Sigmoid colon (tissue), 7 donors: ENCODE measurements around the gene UNC5A. TPM values are rescaled to one million over a fixed set of nuclear protein-coding genes. Genes with fewer than 3 reads are reported as not detected.

Experiments
- DNase-seq: peaks from one replicate; pipeline ENCODE4 v3.0.0-alpha.2; 2019
- H3K27ac ChIP-seq, 4 donors: fragments of 200-600 bp; sonication (generic); one replicate each; pipeline ENCODE4 v1.5.1; 2016 to 2019; ENCODE audit warnings: mild to moderate bottlenecking in 1 of 4
- H3K27me3 ChIP-seq, 3 donors: fragments of 200-600 bp; sonication (generic); one replicate each; pipeline ENCODE4 v1.5.1; 2019; ENCODE audit warnings: mild to moderate bottlenecking in 1 of 3
- H3K36me3 ChIP-seq, 4 donors: fragments of 200-600 bp; sonication (generic); one replicate each; pipeline ENCODE4 v1.5.1; 2016 to 2019
- H3K4me1 ChIP-seq, 4 donors: fragments of 200-600 bp; sonication (generic); one replicate each; pipeline ENCODE4 v1.5.1; 2017 to 2019
- H3K4me3 ChIP-seq, 4 donors: fragments of 200-600 bp; sonication (generic); one replicate each; pipeline ENCODE4 v1.5.1; 2017 to 2019; ENCODE audit warnings: mild to moderate bottlenecking in 2 of 4, moderate library complexity in 1 of 4
- H3K9me3 ChIP-seq, 4 donors: fragments of 200-600 bp in 3 of 4; sonication (generic) in 3 of 4; one replicate each; pipeline versions ENCODE4 v1.5.1 to v1.6.1; 2013 to 2019
- EP300 ChIP-seq, 4 donors: sonication (generic); formaldehyde crosslinking; IDR thresholded peaks; one replicate each; pipeline ENCODE4 v1.6.1; 2017; ENCODE audit warnings: antibody characterized with exemption in 4 of 4
- POLR2A ChIP-seq, 2 donors: fragments of 450-650 bp; IDR thresholded peaks; one replicate each; pipeline ENCODE4 v1.6.1; 2016; ENCODE audit warnings: antibody characterized with exemption in 2 of 2, mild to moderate bottlenecking in 2 of 2, moderate library complexity in 2 of 2
- POLR2AphosphoS5 ChIP-seq, 4 donors: sonication (generic); formaldehyde crosslinking; IDR thresholded peaks; one replicate each; pipeline ENCODE4 v1.6.1; 2017; ENCODE audit warnings: antibody characterized with exemption in 4 of 4
- WGBS, 2 donors: extraction: QIAGEN DNeasy Blood & Tissue Kit; methylation state at CpG; one replicate each; pipeline ENCODE4 v1.1.7; 2013; 5-methylcytosine and 5-hydroxymethylcytosine counted together
- intact Hi-C: fragments of 100-400 bp; cut with DNase I; formaldehyde crosslinking; loops from one replicate; pipeline ENCODE4 v1.15.1; 2023
- polyA plus RNA-seq, 3 donors: library from polyadenylated mRNA; stranded (reverse); fragments of 200-250 nt; gene quantifications; one replicate each; pipeline ENCODE4 v1.2.3, GENCODE V29; 2013
- total RNA-seq, 4 donors: library from RNA; depleted of rRNA; stranded (reverse); fragments of >200 nt; gene quantifications; one replicate each; pipeline ENCODE4 v1.1.0, GENCODE V29; 2016
- TF ChIP-seq, protein P1 (sequence below), 4 experiments: fragments of 450-650 bp in 3 of 4; fragments of 200-600 bp in 1 of 4; IDR thresholded peaks; one replicate each; pipeline ENCODE4 v1.5.1; 2016 to 2019; ENCODE audit warnings: antibody characterized with exemption in 4 of 4, mild to moderate bottlenecking in 3 of 4, moderate library complexity in 2 of 4
- donor health status: healthy with polysubstance abuse.
- donor health status: Bipolar disorder and iron deficiency.
- donor health status: healthy.

UNC5A gene
- total and polyA plus RNA-seq, 7 donors: 0.34 to 0.60 TPM; not detected in 5

- Histone ChIP-seq H3K36me3 (no peaks in the 10 kb centered on the region), H3K4me3 (no peak overlapping the region), H3K27ac (no peak overlapping the region), H3K9me3 (no peaks in the 10 kb centered on the region), H3K27me3 (peaks cover 0 to 27% (median 0%) of the 10 kb centered on the region in 3 donors), H3K4me1 (no peaks in the 10 kb centered on the region)
- 86 to 91% methylated on average over 9 of the region's 9 CpGs for WGBS, 2 donors
- no peak for TF ChIP-seq POLR2AphosphoS5 (IDR thresholded peaks at IDR 0.05)
- TF ChIP-seq, protein P1, sequence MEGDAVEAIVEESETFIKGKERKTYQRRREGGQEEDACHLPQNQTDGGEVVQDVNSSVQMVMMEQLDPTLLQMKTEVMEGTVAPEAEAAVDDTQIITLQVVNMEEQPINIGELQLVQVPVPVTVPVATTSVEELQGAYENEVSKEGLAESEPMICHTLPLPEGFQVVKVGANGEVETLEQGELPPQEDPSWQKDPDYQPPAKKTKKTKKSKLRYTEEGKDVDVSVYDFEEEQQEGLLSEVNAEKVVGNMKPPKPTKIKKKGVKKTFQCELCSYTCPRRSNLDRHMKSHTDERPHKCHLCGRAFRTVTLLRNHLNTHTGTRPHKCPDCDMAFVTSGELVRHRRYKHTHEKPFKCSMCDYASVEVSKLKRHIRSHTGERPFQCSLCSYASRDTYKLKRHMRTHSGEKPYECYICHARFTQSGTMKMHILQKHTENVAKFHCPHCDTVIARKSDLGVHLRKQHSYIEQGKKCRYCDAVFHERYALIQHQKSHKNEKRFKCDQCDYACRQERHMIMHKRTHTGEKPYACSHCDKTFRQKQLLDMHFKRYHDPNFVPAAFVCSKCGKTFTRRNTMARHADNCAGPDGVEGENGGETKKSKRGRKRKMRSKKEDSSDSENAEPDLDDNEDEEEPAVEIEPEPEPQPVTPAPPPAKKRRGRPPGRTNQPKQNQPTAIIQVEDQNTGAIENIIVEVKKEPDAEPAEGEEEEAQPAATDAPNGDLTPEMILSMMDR (IDR thresholded peaks at IDR 0.05): no peak
- no peak for TF ChIP-seq EP300 (IDR thresholded peaks at IDR 0.05)
- no peak for TF ChIP-seq POLR2A (IDR thresholded peaks at IDR 0.05)
- DNase-seq: no peak
- intact Hi-C loops: no loop called here
Measured at GRCh38 chr5:176825234-176825633, 14.9 kb downstream of the UNC5A start.

DNA sequence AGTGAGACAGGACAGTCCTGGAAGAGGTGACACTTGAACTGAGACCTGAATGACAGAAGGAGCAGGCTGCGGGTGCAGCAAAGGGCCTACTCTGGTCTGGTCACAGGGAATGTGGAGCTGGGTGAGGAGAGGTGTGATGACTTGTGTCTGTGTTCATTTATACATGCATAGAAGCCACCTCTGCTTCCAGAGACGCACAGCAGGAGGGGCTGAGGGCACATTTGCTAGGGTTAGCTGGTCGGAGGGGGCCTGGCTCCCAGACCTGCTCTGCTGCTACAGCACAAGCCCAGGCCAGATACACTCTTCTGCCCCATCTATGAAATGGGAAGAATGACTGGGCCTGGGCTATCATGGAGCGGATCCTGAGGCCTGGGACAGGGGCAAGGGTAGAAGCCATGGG, 15.6 kb downstream of the UNC5A start:
- TF ChIP-seq POLR2AphosphoS5 (IDR thresholded peaks at IDR 0.05): no peak
- TF ChIP-seq EP300 (IDR thresholded peaks at IDR 0.05): no peak
- TF ChIP-seq POLR2A (IDR thresholded peaks at IDR 0.05): no peak
- TF ChIP-seq, protein P1 (IDR thresholded peaks at IDR 0.05): no peak
- intact Hi-C loops: no loop called here

GRCh38 chr5:176827736-176828414, 17.5 kb downstream of the UNC5A start:
- Histone ChIP-seq H3K36me3 (no peaks in the 10 kb centered on the region), H3K27ac (no peak overlapping the region), H3K9me3 (no peaks in the 10 kb centered on the region), H3K27me3 (peaks cover 0 to 22% (median 10%) of the 10 kb centered on the region in 3 donors), H3K4me3 (no peak overlapping the region), H3K4me1 (no peaks in the 10 kb centered on the region)
- DNase-seq: no peak
- TF ChIP-seq, protein P1 (IDR thresholded peaks at IDR 0.05): no peak
- TF ChIP-seq POLR2AphosphoS5 (IDR thresholded peaks at IDR 0.05) (no peak), POLR2A (IDR thresholded peaks at IDR 0.05) (no peak)
- 81 to 83% methylated on average over 14 of the region's 14 CpGs for WGBS, 2 donors
- intact Hi-C loops: no loop called here

More for the DNA sequence above, 15.6 kb downstream of the UNC5A start:
- DNase-seq: no peak
- H3K27ac ChIP-seq: no peak overlapping the region
- no peak overlapping the region for H3K4me3 ChIP-seq
- H3K4me1 ChIP-seq: no peaks in the 10 kb centered on the region
- peaks cover 0 to 23% (median 0%) of the 10 kb centered on the region in 3 donors for H3K27me3 ChIP-seq
- no peaks in the 10 kb centered on the region for H3K9me3 ChIP-seq
- no peaks in the 10 kb centered on the region for H3K36me3 ChIP-seq
- 73 to 78% methylated on average over 4 of the region's 4 CpGs for WGBS, 2 donors

DNA sequence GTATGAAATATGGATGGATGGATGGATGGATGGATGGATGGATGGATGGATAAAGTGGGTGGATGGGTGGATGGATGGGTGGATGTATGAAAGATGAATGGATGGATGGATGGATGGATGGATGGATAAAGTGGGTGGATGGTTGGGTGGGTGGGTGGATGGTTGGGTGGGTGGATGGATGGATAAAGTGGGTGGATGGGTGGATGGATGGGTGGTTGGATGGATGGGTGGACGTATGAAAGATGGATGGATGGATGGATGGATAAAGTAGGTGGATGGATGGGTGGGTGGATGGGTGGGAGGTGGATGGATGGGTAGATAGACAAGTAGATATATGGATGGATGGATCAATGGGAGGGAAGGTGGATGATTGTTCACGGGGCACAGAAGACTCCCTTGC, 19.0 kb downstream of the UNC5A start:
- 89% methylated on average over 2 of the region's 2 CpGs for WGBS, 2 donors
- no peak for DNase-seq
- no peaks in the 10 kb centered on the region for H3K36me3 ChIP-seq
- no peak overlapping the region for H3K4me3 ChIP-seq
- TF ChIP-seq POLR2A (IDR thresholded peaks at IDR 0.05): no peak
- TF ChIP-seq, protein P1 (IDR thresholded peaks at IDR 0.05): no peak
- no peak for TF ChIP-seq POLR2AphosphoS5 (IDR thresholded peaks at IDR 0.05)
- TF ChIP-seq EP300 (IDR thresholded peaks at IDR 0.05): no peak
- intact Hi-C loops: no loop called here
- no peak overlapping the region for H3K27ac ChIP-seq
- peaks cover 0 to 29% (median 18%) of the 10 kb centered on the region in 3 donors for H3K27me3 ChIP-seq
- no peaks in the 10 kb centered on the region for H3K4me1 ChIP-seq
- H3K9me3 ChIP-seq: no peaks in the 10 kb centered on the region
